Stomach smooth muscle (tissue), 2 donors: ENCODE measurements around the gene SYK.
"Not testable (repeated sequence)": the region's sequence is repeated elsewhere in the genome, so short reads cannot be mapped to it uniquely, and the experiment has no call there.

Experiments
- H3K27ac ChIP-seq: one replicate; pipeline ENCODE4 v1.7.0; 2013; ENCODE audit warnings: mild to moderate bottlenecking, low read length, inconsistent platforms
- H3K27me3 ChIP-seq, 2 donors: one replicate each; pipeline ENCODE4 v1.7.0; 2013; ENCODE audit warnings: low read length in 2 of 2; ENCODE audit not compliant: insufficient read depth in 2 of 2, control insufficient read depth in 1 of 2
- H3K36me3 ChIP-seq, 2 donors: one replicate each; pipeline ENCODE4 v1.7.0; 2013; ENCODE audit warnings: low read length in 2 of 2; ENCODE audit not compliant: control insufficient read depth in 2 of 2, insufficient read depth in 2 of 2
- H3K4me1 ChIP-seq: one replicate; pipeline ENCODE4 v1.7.0; 2013; ENCODE audit warnings: low read length; ENCODE audit not compliant: control insufficient read depth, insufficient read depth
- H3K4me3 ChIP-seq, 2 donors: one replicate each; pipeline ENCODE4 v1.7.0; 2013; ENCODE audit warnings: low read length in 2 of 2
- H3K9ac ChIP-seq, 2 donors: one replicate each; pipeline ENCODE4 v1.7.0; 2013; ENCODE audit warnings: low read length in 2 of 2, mild to moderate bottlenecking in 1 of 2
- H3K9me3 ChIP-seq, 2 donors: one replicate each; pipeline ENCODE4 v1.7.0; 2013; ENCODE audit warnings: low read length in 2 of 2; ENCODE audit not compliant: control insufficient read depth in 2 of 2
- donor health status: healthy.
- donor health status: Pancreatic carcinoma.

SYK gene

GRCh38 chr9:90801241-90801972 is at the start of gene SYK:
Gene SYK, plus strand, starts transcription at chr9:90801819. Its CDS starts 42,080 bp downstream, at chr9:90843899.
- Histone ChIP-seq H3K36me3 (no peaks in the 10 kb centered on the region), H3K9ac (peak within 1 kb of the TSS in 1 of 2 donors; percentile 33), H3K9me3 (peaks cover 0 to 2% of the 10 kb centered on the region in 2 donors), H3K4me1 (no peaks in the 10 kb centered on the region), H3K27me3 (peaks cover 8 to 19% of the 10 kb centered on the region in 2 donors), H3K27ac (no peak within 1 kb of the TSS), H3K4me3 (peak within 1 kb of the TSS; percentile 46 to 54)

DNA sequence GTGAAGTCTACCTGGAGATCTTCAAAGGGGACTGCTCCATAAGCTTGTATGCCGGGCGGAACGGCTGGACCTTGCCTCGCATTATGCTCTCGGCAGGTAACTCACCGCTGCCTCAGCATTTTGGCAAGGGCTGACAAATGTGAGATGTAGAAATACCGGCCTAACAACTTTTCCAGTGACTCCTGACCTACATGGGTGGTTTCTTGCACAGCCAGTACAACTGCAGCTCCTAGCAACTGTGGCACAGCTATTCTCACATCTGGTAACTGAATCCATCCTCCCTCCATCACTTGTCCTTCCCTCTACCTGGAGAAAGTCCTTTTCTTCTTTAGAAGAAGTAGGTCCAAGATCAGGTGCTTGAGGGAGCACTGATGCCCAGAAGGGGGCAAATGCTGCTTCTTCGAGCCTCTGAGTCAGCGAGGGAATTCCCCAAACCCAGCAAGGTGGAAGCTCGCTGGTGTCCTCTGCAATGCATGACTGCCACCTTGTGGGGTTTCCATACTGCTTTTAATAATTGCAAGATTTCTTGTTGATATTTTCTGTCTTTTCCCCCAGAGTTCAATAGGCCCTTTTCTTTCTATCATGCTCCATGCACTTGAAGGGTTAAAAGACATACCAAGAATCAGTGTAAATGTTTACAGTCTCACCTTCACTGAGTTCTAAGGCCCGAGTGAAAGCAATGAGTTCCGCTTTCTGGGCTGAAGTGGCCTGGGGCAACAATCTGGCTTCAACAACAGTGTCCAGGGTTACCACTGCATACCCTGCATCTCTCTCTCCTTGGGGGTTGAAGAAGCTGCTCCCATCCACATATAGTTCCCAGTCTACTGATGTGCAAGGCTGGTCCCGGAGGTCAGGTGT is 45.9 kb upstream of the SYK start:
- not testable (repeated sequence) for H3K4me3 ChIP-seq, H3K9me3 ChIP-seq, H3K9ac ChIP-seq, H3K27ac ChIP-seq, H3K36me3 ChIP-seq, H3K27me3 ChIP-seq, H3K4me1 ChIP-seq

DNA sequence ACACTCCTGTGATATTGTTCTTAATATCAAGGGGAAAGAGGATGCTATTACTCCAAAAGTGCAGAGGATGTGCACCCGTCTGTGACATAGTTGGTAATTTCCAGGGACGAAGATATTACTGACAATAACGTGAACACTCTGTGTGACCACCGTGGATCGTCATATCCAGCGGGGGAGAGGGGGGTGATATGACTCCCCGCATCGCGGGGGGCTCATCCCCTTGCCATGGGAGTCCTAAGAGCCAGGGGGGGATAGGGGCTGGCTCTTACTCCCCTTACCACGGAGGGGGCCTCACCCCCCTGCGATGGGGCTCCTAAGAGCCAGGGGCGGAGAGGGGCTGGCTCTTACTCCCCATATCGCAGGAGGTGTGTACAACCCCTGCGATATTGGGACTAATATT is 41.0 kb upstream of the SYK start:
- not testable (repeated sequence) for H3K4me3 ChIP-seq, H3K36me3 ChIP-seq, H3K9ac ChIP-seq, H3K27ac ChIP-seq, H3K9me3 ChIP-seq, H3K4me1 ChIP-seq, H3K27me3 ChIP-seq

DNA sequence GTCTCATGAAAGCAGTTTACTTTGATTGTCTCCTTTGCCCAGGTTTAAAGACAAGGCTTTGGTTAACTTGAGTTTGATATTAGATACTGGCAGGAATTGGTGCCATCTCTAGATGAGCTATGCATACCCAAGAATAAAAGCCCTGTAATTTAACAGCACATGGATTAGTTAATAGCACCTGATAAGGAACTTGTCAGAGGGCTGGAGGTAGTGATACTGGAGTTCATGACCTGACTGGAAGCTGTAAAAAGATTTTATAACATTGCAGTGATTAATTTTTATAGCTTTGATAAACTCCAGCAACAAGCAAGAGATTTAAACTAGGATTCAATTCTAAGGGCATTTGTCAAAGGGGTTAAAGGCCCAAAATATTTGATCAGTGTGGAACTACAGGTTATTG is 34.9 kb upstream of the SYK start:
- H3K36me3 ChIP-seq: no peaks in the 10 kb centered on the region
- no peak overlapping the region for H3K9ac ChIP-seq
- H3K4me1 ChIP-seq: no peaks in the 10 kb centered on the region
- no peaks in the 10 kb centered on the region for H3K9me3 ChIP-seq
- no peak overlapping the region for H3K4me3 ChIP-seq
- no peaks in the 10 kb centered on the region for H3K27me3 ChIP-seq
- H3K27ac ChIP-seq: no peak overlapping the region

DNA sequence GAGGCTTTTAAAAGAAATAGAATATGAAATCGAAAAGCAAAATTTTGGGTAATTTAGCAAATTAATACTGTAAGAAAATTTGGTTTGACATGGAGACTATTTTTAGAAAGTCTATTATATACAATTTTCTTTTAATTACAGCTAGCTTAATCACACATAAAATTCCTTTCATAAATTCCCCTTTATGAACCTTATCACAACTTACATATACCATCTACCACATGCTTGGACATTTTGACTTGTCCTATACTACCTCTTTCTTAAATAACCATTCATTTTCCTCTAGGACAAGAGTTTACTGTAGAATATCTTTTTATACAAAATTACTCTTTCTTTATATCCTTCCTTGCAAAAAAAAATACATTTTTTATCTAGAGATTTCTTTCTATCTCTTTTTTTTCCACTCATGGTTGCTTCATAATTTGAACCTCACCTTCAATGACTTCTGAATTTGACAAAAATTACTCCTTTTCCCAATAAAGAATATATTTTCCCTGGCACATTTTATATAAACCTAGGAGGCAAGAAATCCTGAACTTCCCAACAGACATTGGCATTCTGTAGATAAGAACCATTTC is 34.0 kb upstream of the SYK start:
- Histone ChIP-seq H3K4me1 (no peaks in the 10 kb centered on the region), H3K27me3 (no peaks in the 10 kb centered on the region), H3K4me3 (no peak overlapping the region), H3K27ac (no peak overlapping the region), H3K9me3 (no peaks in the 10 kb centered on the region), H3K9ac (no peak overlapping the region), H3K36me3 (no peaks in the 10 kb centered on the region)

DNA sequence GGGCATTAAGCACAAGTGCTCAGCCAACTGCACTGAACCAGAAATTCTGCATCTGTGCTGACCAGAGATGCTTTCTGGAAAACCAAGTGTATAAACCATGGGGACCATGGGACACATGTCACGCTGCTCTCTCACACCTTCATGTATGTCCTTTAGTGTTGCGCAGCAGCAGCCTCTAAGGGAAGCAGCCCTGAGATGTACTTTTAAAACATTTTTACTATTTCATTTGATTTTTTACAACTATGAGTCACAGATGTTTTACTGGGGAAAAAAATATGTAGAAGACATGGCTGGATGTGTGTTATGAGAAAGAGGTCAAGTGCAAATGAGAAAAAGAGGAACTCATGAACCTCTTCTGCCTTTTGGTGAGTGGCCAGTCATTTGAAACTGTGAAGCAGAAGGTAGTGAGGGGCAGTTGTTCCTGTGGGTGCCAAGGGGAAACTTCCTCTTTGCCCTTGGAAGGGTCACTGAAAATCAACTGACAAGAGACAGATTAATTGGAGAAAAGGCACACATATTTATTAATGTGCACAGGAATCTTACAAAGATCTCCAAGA is 31.4 kb upstream of the SYK start:
- Histone ChIP-seq H3K9me3 (no peaks in the 10 kb centered on the region), H3K9ac (no peak overlapping the region), H3K36me3 (no peaks in the 10 kb centered on the region), H3K27me3 (peaks cover 0 to 3% of the 10 kb centered on the region in 2 donors), H3K27ac (no peak overlapping the region), H3K4me3 (no peak overlapping the region), H3K4me1 (no peaks in the 10 kb centered on the region)

DNA sequence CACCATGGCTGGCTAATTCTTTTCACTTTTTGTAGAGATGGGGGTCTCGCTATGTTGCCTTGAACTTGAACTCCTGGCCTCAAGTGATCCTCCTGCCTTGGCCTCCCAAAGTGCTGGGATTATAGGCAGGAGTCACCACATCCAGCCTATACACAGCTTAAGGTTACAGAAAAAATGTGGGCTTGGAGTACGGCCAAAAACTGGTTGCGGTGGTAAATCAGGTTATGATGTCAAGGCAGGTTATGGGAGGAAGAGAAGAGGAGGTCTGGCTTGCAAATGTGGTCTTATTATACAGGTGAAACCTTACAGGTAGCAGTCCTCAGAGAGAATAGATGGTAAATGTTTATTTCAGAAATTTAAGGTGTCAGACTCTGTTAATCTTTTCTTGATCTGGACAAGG is 30.7 kb upstream of the SYK start:
- Histone ChIP-seq H3K9ac (no peak overlapping the region), H3K4me1 (no peaks in the 10 kb centered on the region), H3K27ac (no peak overlapping the region), H3K27me3 (peaks cover 0 to 3% of the 10 kb centered on the region in 2 donors), H3K9me3 (no peaks in the 10 kb centered on the region), H3K36me3 (no peaks in the 10 kb centered on the region), H3K4me3 (no peak overlapping the region)

DNA sequence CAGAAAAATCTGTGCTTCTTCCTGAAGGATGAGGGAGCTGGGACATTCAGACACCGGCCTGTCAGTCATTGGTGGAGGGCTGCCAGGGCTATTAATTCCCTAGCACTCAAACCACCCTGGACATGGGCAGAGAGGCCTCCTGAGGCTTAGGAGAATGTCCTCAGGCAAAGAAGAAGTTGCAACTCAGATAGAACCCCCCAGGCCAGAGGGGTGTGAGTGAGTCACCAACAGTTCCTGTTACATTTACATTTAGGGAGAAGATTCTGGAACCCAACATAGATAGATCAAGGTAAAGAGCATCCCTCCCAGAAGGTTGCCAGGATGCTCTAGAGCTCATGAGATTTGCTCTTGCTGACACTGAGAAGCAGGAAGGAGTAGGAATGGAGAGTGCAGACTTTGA is 29.2 kb upstream of the SYK start:
- H3K27ac ChIP-seq: no peak overlapping the region
- no peak overlapping the region for H3K4me3 ChIP-seq
- no peaks in the 10 kb centered on the region for H3K9me3 ChIP-seq
- no peaks in the 10 kb centered on the region for H3K36me3 ChIP-seq
- no peak overlapping the region for H3K9ac ChIP-seq
- peaks cover 0 to 3% of the 10 kb centered on the region in 2 donors for H3K27me3 ChIP-seq
- no peaks in the 10 kb centered on the region for H3K4me1 ChIP-seq

DNA sequence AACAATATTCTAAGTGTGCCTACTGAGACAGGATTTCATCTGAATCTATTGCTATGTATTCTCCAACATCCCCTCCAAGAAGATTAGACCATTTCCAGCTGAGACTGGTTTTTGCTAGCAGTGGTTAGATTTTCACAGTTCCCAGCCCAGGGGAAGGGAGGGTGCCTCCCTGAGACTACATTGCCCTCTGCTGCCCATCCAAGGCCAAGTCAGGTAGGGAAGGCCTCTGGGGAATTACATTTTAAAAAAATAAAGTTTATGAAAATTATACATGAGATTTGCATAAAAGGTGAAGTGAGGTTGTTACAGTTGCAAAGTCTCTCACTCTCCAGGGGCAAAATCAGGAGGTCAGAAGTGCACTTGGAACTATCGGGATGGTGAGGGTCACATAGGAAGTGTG is 28.0 kb upstream of the SYK start:
- peaks cover 0 to 3% of the 10 kb centered on the region in 2 donors for H3K27me3 ChIP-seq
- H3K9me3 ChIP-seq: no peaks in the 10 kb centered on the region
- no peaks in the 10 kb centered on the region for H3K36me3 ChIP-seq
- no peak overlapping the region for H3K4me3 ChIP-seq
- H3K27ac ChIP-seq: no peak overlapping the region
- no peaks in the 10 kb centered on the region for H3K4me1 ChIP-seq
- no peak overlapping the region for H3K9ac ChIP-seq

DNA sequence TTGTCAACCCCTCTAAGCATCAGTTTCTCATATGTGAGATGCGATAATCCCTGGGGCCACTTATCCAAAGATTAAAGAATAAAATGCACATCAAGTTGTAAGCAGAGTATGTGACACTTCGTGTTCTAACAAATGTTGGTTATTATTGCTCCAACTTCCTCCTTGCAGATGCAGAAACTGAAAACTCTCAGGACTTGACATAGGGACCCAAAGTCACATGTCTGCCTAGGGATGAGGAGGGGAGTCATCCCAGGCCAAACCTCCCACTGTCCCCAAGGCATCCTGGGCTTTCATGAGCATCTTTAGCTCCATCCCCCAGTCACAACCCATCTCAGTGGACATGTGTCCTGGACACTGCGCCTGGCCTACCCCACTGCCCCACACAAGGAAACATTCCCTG is 27.5 kb upstream of the SYK start:
- H3K36me3 ChIP-seq: no peaks in the 10 kb centered on the region
- H3K27ac ChIP-seq: no peak overlapping the region
- H3K9me3 ChIP-seq: no peaks in the 10 kb centered on the region
- H3K4me1 ChIP-seq: no peaks in the 10 kb centered on the region
- peaks cover 0 to 3% of the 10 kb centered on the region in 2 donors for H3K27me3 ChIP-seq
- no peak overlapping the region for H3K4me3 ChIP-seq
- no peak overlapping the region for H3K9ac ChIP-seq
